ENCODE measurements around the gene PNPLA5. TPM values are rescaled to one million over a fixed set of nuclear protein-coding genes. Genes with fewer than 3 reads are reported as not detected.

PNPLA5 gene
- total RNA-seq, 1 experiment from 2014 or later = not detected

DNA sequence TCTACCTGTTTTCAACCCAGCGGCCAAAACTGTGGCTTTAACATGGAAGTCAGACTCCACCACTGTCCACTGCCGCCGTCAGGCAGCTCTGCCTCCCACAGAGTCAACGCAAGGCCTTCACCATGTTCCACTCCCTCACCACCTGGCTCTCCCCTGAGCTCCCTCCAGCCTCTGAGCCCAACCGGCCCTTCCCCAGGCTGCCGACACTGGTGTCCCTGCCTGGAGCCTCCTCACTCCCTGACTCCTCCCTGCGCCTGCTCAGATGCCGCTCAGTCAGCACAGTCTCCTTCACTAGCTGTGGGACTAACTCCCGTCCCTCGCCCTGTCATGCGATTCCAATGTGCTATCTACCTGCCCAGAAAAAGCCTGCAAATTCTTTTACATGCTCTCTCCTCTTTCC lies 45.8 kb downstream of the PNPLA5 start:
- in situ Hi-C loops (cut with HindIII; ENCODE audit: low pct_unique_long_range_greater_than_20kb, low sequenced_read_pairs) (no loop called here), intact Hi-C loops (cut with micrococcal nuclease; ENCODE audit: unreplicated experiment) (no loop called here)
- CTCF ChIA-PET = no interaction called here
- H3K9me3 ChIP-seq (ENCODE audit: control insufficient read depth, insufficient read depth, low read depth, low read length) = no peaks in the 10 kb centered on the region
- no peaks in the 10 kb centered on the region for H3K27me3 ChIP-seq (ENCODE audit: control insufficient read depth, insufficient read depth, low read length)
- no TSS peak for BruUV-seq (replicated peaks)
- H3K36me3 ChIP-seq (ENCODE audit: control insufficient read depth, insufficient read depth, low read length) = no peaks in the 10 kb centered on the region
- POLR2A ChIA-PET = no interaction called here
- no peaks in the 10 kb centered on the region for H3K4me1 ChIP-seq (ENCODE audit: control insufficient read depth, insufficient read depth, low read length)
- no peak for TF ChIP-seq SIN3A (IDR thresholded peaks at IDR 0.05; ENCODE audit: borderline replicate concordance, insufficient read depth, low read depth, low read length)
- TF ChIP-seq, protein P1, sequence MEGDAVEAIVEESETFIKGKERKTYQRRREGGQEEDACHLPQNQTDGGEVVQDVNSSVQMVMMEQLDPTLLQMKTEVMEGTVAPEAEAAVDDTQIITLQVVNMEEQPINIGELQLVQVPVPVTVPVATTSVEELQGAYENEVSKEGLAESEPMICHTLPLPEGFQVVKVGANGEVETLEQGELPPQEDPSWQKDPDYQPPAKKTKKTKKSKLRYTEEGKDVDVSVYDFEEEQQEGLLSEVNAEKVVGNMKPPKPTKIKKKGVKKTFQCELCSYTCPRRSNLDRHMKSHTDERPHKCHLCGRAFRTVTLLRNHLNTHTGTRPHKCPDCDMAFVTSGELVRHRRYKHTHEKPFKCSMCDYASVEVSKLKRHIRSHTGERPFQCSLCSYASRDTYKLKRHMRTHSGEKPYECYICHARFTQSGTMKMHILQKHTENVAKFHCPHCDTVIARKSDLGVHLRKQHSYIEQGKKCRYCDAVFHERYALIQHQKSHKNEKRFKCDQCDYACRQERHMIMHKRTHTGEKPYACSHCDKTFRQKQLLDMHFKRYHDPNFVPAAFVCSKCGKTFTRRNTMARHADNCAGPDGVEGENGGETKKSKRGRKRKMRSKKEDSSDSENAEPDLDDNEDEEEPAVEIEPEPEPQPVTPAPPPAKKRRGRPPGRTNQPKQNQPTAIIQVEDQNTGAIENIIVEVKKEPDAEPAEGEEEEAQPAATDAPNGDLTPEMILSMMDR (IDR thresholded peaks at IDR 0.05) = no peak
- TF ChIP-seq, protein P2, sequence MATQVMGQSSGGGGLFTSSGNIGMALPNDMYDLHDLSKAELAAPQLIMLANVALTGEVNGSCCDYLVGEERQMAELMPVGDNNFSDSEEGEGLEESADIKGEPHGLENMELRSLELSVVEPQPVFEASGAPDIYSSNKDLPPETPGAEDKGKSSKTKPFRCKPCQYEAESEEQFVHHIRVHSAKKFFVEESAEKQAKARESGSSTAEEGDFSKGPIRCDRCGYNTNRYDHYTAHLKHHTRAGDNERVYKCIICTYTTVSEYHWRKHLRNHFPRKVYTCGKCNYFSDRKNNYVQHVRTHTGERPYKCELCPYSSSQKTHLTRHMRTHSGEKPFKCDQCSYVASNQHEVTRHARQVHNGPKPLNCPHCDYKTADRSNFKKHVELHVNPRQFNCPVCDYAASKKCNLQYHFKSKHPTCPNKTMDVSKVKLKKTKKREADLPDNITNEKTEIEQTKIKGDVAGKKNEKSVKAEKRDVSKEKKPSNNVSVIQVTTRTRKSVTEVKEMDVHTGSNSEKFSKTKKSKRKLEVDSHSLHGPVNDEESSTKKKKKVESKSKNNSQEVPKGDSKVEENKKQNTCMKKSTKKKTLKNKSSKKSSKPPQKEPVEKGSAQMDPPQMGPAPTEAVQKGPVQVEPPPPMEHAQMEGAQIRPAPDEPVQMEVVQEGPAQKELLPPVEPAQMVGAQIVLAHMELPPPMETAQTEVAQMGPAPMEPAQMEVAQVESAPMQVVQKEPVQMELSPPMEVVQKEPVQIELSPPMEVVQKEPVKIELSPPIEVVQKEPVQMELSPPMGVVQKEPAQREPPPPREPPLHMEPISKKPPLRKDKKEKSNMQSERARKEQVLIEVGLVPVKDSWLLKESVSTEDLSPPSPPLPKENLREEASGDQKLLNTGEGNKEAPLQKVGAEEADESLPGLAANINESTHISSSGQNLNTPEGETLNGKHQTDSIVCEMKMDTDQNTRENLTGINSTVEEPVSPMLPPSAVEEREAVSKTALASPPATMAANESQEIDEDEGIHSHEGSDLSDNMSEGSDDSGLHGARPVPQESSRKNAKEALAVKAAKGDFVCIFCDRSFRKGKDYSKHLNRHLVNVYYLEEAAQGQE (IDR thresholded peaks at IDR 0.05; ENCODE audit: insufficient read depth in 1 of 2, low read depth in 2 of 2, low read length in 1 of 2) = no peak
- no peak for TF ChIP-seq POLR2AphosphoS5 (IDR thresholded peaks at IDR 0.05; ENCODE audit: low read depth, low read length)
- no peak for TF ChIP-seq TCF7L2 (IDR thresholded peaks at IDR 0.05; ENCODE audit: low read depth, low read length)
- ATAC-seq = no peak
- no peak overlapping the region for H3K4me3 ChIP-seq (ENCODE audit: low read depth in 2 of 2, low read length in 2 of 2)
- no peak overlapping the region for H3K27ac ChIP-seq (ENCODE audit: low read length)
- DNase-seq (ENCODE audit: low read depth, low spot score) = no peak

DNA sequence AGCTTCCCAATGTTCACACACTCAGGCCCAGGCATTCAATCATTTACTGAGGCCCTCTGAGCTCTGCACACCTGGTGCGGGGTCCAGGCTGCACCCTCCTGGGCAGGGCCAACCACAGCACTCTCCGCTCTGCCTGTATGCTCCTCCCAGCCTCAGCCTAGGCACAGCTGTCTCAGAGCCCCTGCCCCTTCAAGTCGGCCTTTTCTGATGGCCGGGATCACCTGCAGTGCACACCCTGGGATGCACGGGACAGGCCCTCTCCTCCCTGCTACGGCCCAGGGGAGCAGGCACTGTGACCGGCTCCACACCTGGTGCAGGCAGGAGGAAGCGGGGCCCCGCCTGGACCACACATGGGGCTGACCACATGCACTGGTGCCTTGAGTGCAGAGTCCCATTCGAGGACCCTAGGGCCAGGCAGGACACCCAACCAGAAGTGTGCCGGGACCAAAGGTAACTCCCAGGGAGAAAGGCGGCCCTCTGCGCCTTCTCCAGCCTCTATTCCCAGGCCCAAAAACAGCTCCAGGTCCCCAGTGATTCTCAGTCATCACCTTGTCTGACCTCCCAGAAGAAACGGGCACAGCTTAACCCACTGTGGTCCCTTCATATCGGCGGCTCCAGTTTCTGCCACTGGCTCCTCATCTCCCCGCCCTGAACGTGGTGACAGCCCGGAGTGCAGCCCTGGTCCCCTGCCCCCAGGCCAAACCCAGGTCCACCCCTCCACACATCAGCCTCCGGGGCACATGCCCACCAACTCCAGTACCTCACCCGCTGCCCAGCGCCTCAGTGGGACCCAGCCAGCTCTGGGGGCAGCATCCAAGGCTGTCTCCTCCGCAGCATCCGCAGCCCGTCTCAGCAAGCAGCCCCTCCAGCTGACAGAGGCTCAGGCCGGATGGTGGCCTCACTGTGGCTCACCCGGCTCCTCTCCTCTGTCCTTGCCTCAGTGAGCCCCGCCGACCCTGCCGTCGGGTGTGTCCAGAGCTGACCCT lies 47.0 kb downstream of the PNPLA5 start:
- no peak for DNase-seq (ENCODE audit: low read depth, low spot score)
- no TSS peak for BruUV-seq (replicated peaks)
- no peaks in the 10 kb centered on the region for H3K27me3 ChIP-seq (ENCODE audit: control insufficient read depth, insufficient read depth, low read length)
- CTCF ChIA-PET = no interaction called here
- H3K4me3 ChIP-seq (ENCODE audit: low read depth in 2 of 2, low read length in 2 of 2) = no peak overlapping the region
- intact Hi-C loops (cut with micrococcal nuclease; ENCODE audit: unreplicated experiment) = no loop called here
- H3K4me1 ChIP-seq (ENCODE audit: control insufficient read depth, insufficient read depth, low read length) = no peaks in the 10 kb centered on the region
- POLR2A ChIA-PET = no interaction called here
- ATAC-seq = no peak
- H3K27ac ChIP-seq (ENCODE audit: low read length) = no peak overlapping the region
- TF ChIP-seq, protein P2 (IDR thresholded peaks at IDR 0.05; ENCODE audit: insufficient read depth in 1 of 2, low read depth in 2 of 2, low read length in 1 of 2) = no peak
- TF ChIP-seq POLR2AphosphoS5 (IDR thresholded peaks at IDR 0.05; ENCODE audit: low read depth, low read length) = no peak
- TF ChIP-seq, protein P1 (IDR thresholded peaks at IDR 0.05) = no peak
- no peak for TF ChIP-seq TCF7L2 (IDR thresholded peaks at IDR 0.05; ENCODE audit: low read depth, low read length)
- TF ChIP-seq SIN3A (IDR thresholded peaks at IDR 0.05; ENCODE audit: borderline replicate concordance, insufficient read depth, low read depth, low read length) = no peak
- in situ Hi-C loops (cut with HindIII; ENCODE audit: low pct_unique_long_range_greater_than_20kb, low sequenced_read_pairs) = no loop called here
- no peaks in the 10 kb centered on the region for H3K36me3 ChIP-seq (ENCODE audit: control insufficient read depth, insufficient read depth, low read length)
- no peaks in the 10 kb centered on the region for H3K9me3 ChIP-seq (ENCODE audit: control insufficient read depth, insufficient read depth, low read depth, low read length)

All from Panc1 (cell line).